OCI-LY3 (cell line): ENCODE measurements around the gene CUX1.

Experiments
- H2AFZ ChIP-seq: fragments of 200-600, 300-600 bp; shearing (Covaris generic); 2 replicates; pipeline ENCODE4 v1.6.0; 2014; ENCODE audit warnings: antibody characterized with exemption, low read depth, low read length
- H3K27ac ChIP-seq: fragments of 200-600, 300-600 bp; sonication (generic); 2 replicates; pipeline ENCODE4 v1.5.1; 2014; ENCODE audit warnings: mild to moderate bottlenecking, low read length, moderate library complexity, mixed read lengths
- H3K27me3 ChIP-seq: fragments of 200-600, 300-600 bp; sonication (generic); 2 replicates; pipeline ENCODE4 v1.6.1; 2014; ENCODE audit warnings: low read depth, low read length, mixed read lengths
- H3K36me3 ChIP-seq: fragments of 200-600, 300-600 bp; sonication (generic); replicated peaks from 2 replicates; pipeline ENCODE3; 2014; ENCODE audit warnings: low read depth, low read length, mixed read lengths
- H3K4me1 ChIP-seq: fragments of 300-600, 200-600 bp; sonication (generic); 2 replicates; pipeline ENCODE4 v1.6.1; 2014; ENCODE audit warnings: low read length, mixed read lengths
- H3K4me2 ChIP-seq: fragments of 200-600, 300-600 bp; sonication (generic); 2 replicates; pipeline ENCODE4 v1.6.1; 2014; ENCODE audit warnings: low read length, mixed read lengths
- H3K4me3 ChIP-seq: fragments of 300-600, 200-600 bp; sonication (generic); 2 replicates; pipeline ENCODE4 v1.5.1; 2014; ENCODE audit warnings: antibody characterized with exemption, mild to moderate bottlenecking, low read length, moderate library complexity
- H3K79me2 ChIP-seq: fragments of 300-600, 200-600 bp; shearing (Covaris generic); 2 replicates; pipeline ENCODE4 v1.6.1; 2014; ENCODE audit warnings: mild to moderate bottlenecking, low read length, mixed read lengths
- H3K9ac ChIP-seq: fragments of 300-600, 200-600 bp; shearing (Covaris generic); 2 replicates; pipeline ENCODE4 v1.6.0; 2014; ENCODE audit warnings: mild to moderate bottlenecking, low read length, moderate library complexity
- H3K9me3 ChIP-seq: fragments of 200-600, 300-600 bp; shearing (Covaris generic); 2 replicates; pipeline ENCODE4 v1.6.1; 2014; ENCODE audit warnings: low read length, mixed read lengths; ENCODE audit not compliant: insufficient read depth
- H4K20me1 ChIP-seq: fragments of 200-600, 300-600 bp; sonication (generic); 2 replicates; pipeline ENCODE4 v1.6.1; 2016; ENCODE audit warnings: low read length, mixed read lengths; ENCODE audit not compliant: insufficient read depth
- CTCF ChIP-seq: fragments of 200-600, 300-600 bp; sonication (generic); IDR thresholded peaks from 2 replicates; pipeline ENCODE4 v1.5.1; 2014; ENCODE audit warnings: antibody characterized with exemption, low read length, low read depth
- EZH2phosphoT487 ChIP-seq: fragments of 200-600 bp; shearing (Covaris generic); IDR thresholded peaks from 2 replicates; pipeline ENCODE4 v1.6.1; 2018; ENCODE audit warnings: antibody characterized with exemption, mixed run types, low read depth

CUX1 gene

DNA sequence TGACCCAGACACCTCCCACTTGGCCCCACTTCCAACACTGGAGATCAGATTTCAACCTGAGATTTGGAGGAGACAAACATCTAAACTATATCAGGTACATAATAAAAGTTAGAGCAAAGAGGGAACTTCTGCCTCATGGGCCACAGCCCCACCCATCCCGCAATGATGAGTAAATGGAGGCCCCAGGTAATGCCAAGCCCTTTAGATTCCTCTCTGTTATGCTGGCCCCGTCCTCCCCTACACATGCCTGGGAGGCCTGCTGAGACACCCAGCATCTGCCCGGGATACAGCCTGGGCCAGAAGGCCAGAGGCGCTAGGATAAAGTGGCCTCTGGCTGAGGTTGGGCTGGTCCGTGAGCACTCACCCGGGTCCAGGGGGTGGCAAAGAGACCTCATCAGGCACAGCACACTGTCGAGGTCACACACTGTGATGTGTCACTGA, 283.7 kb downstream of the CUX1 start:
- TF ChIP-seq CTCF = no peak
- no peak for TF ChIP-seq EZH2phosphoT487
- H3K4me2 ChIP-seq = no peak overlapping the region
- H3K9ac ChIP-seq = no peak overlapping the region
- no peak overlapping the region for H3K4me3 ChIP-seq
- no peaks in the 10 kb centered on the region for H3K9me3 ChIP-seq
- H3K36me3 ChIP-seq = peaks cover 13% of the 10 kb centered on the region
- no peaks in the 10 kb centered on the region for H3K79me2 ChIP-seq
- no peaks in the 10 kb centered on the region for H4K20me1 ChIP-seq
- no peak overlapping the region for H3K27ac ChIP-seq
- no peaks in the 10 kb centered on the region for H3K27me3 ChIP-seq
- H3K4me1 ChIP-seq = no peaks in the 10 kb centered on the region
- no peak overlapping the region for H2AFZ ChIP-seq

- Histone ChIP-seq H3K27me3 (no peaks in the 10 kb centered on the region), H3K4me2 (no peak overlapping the region), H3K4me3 (no peak overlapping the region), H3K79me2 (no peaks in the 10 kb centered on the region), H2AFZ (no peak overlapping the region), H4K20me1 (no peaks in the 10 kb centered on the region), H3K4me1 (no peaks in the 10 kb centered on the region), H3K36me3 (peaks cover 13% of the 10 kb centered on the region), H3K27ac (no peak overlapping the region), H3K9ac (no peak overlapping the region), H3K9me3 (no peaks in the 10 kb centered on the region)
- TF ChIP-seq CTCF (no peak), EZH2phosphoT487 (no peak)
Measured at GRCh38 chr7:102101926-102102325, 284.5 kb downstream of the CUX1 start.

GRCh38 chr7:102103027-102103372, 285.6 kb downstream of the CUX1 start:
- Histone ChIP-seq H3K9me3 (no peaks in the 10 kb centered on the region), H3K9ac (no peak overlapping the region), H3K4me1 (no peaks in the 10 kb centered on the region), H4K20me1 (no peaks in the 10 kb centered on the region), H3K79me2 (no peaks in the 10 kb centered on the region), H3K36me3 (peaks cover 7% of the 10 kb centered on the region), H3K27ac (no peak overlapping the region), H3K27me3 (no peaks in the 10 kb centered on the region), H3K4me3 (no peak overlapping the region), H2AFZ (no peak overlapping the region), H3K4me2 (no peak overlapping the region)
- TF ChIP-seq CTCF = no peak
- no peak for TF ChIP-seq EZH2phosphoT487

DNA sequence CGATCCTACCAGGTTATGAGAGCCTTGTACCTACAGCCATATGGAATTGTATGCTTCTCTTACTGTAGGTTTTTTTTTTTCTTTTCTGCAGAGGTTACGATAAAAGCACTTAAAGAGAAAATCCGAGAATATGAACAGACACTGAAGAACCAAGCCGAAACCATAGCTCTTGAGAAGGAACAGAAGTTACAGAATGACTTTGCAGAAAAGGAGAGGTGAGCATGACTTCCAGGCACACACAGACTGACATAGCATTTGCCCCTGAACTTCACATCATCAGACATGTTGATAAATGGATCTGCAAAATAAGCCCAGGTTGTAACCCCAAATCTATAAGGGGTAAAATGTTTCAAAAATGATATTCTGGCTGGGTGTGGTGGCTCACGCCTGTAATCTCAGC, 286.8 kb downstream of the CUX1 start:
- Histone ChIP-seq H4K20me1 (no peaks in the 10 kb centered on the region), H3K9me3 (no peaks in the 10 kb centered on the region), H3K4me3 (no peak overlapping the region), H3K4me1 (no peaks in the 10 kb centered on the region), H3K9ac (no peak overlapping the region), H3K79me2 (no peaks in the 10 kb centered on the region), H3K27ac (no peak overlapping the region), H3K4me2 (no peak overlapping the region), H2AFZ (no peak overlapping the region), H3K27me3 (no peaks in the 10 kb centered on the region), H3K36me3 (peaks cover 7% of the 10 kb centered on the region)
- TF ChIP-seq CTCF (no peak), EZH2phosphoT487 (no peak)
